SK-N-SH treated with all-trans-retinoic acid at 6 μM for 48 hours (cell line): ENCODE measurements around the gene PNN.
"Not testable (repeated sequence)": the region's sequence is repeated elsewhere in the genome, so short reads cannot be mapped to it uniquely, and the experiment has no call there.

Experiments
- ATAC-seq: fragments of 200-7000 bp; cut with Tn5 transposase; 3 replicates; pipeline ENCODE4 v1.9.1; 2020; ENCODE audit warnings: mild to moderate bottlenecking, moderate library complexity
- ARNTL ChIP-seq: fragments of 450-650 bp; formaldehyde crosslinking; IDR thresholded peaks from 2 replicates; pipeline ENCODE4 v1.5.0; 2020; ENCODE audit warnings: low read depth, mild to moderate bottlenecking, moderate library complexity, borderline replicate concordance
- BACH2 ChIP-seq: fragments of 250-450 bp; sonication (Bioruptor Pico); IDR thresholded peaks from 2 replicates; pipeline ENCODE4 v1.9.0; 2021; ENCODE audit warnings: mild to moderate bottlenecking, borderline replicate concordance
- CREB5 ChIP-seq: fragments of 250-450 bp; sonication (Bioruptor Pico); IDR thresholded peaks from 2 replicates; pipeline ENCODE4 v1.5.1; 2020; ENCODE audit warnings: low read depth, mild to moderate bottlenecking, moderate library complexity
- CSDC2 ChIP-seq: fragments of 250-450 bp; sonication (Bioruptor Pico); IDR thresholded peaks from 2 replicates; pipeline ENCODE4 v1.5.0; 2020; ENCODE audit warnings: mild to moderate bottlenecking, moderate library complexity
- ESRRG ChIP-seq: fragments of 250-450 bp; sonication (Bioruptor Pico); IDR thresholded peaks from 2 replicates; pipeline ENCODE4 v1.6.1; 2021; ENCODE audit warnings: mild to moderate bottlenecking
- GLIS3 ChIP-seq: fragments of 250-450 bp; sonication (Bioruptor Pico); IDR thresholded peaks from 2 replicates; pipeline ENCODE4 v1.5.0; 2020; ENCODE audit warnings: mild to moderate bottlenecking, moderate library complexity
- ISL1 ChIP-seq: fragments of 250-450 bp; sonication (Bioruptor Pico); IDR thresholded peaks from 2 replicates; pipeline ENCODE4 v2.1.2; 2022; ENCODE audit warnings: mild to moderate bottlenecking, moderate library complexity
- OSR1 ChIP-seq: fragments of 250-450 bp; sonication (Bioruptor Pico); IDR thresholded peaks from 2 replicates; pipeline ENCODE4 v1.8.0; 2022; ENCODE audit warnings: moderate library complexity, mild to moderate bottlenecking, inconsistent platforms
- PPARA ChIP-seq: fragments of 250-450 bp; sonication (Bioruptor Pico); IDR thresholded peaks from 2 replicates; pipeline ENCODE4 v1.5.0; 2020; ENCODE audit warnings: mild to moderate bottlenecking, borderline replicate concordance
- RARB ChIP-seq: fragments of 250-450 bp; sonication (Bioruptor Pico); IDR thresholded peaks from 2 replicates; pipeline ENCODE4 v1.8.0; 2021; ENCODE audit warnings: mild to moderate bottlenecking, moderate library complexity
- SNAI2 ChIP-seq: fragments of 250-450 bp; sonication (Bioruptor Pico); IDR thresholded peaks from 2 replicates; pipeline ENCODE4 v1.5.0; 2020; ENCODE audit warnings: mild to moderate bottlenecking, moderate library complexity
- TCF4 ChIP-seq: fragments of 250-450 bp; sonication (Bioruptor Pico); IDR thresholded peaks from 2 replicates; pipeline ENCODE4 v1.8.0; 2021; ENCODE audit warnings: mild to moderate bottlenecking, moderate library complexity, borderline replicate concordance
- TOX ChIP-seq: fragments of 250-450 bp; sonication (Bioruptor Pico); IDR thresholded peaks from 2 replicates; pipeline ENCODE4 v1.8.0; 2021; ENCODE audit warnings: mild to moderate bottlenecking, moderate library complexity, borderline replicate concordance
- ZC3H10 ChIP-seq: fragments of 250-450 bp; sonication (Bioruptor Pico); IDR thresholded peaks from 2 replicates; pipeline ENCODE4 v1.5.1; 2021; ENCODE audit warnings: mild to moderate bottlenecking, moderate library complexity
- ZFP3 ChIP-seq: fragments of 250-450 bp; sonication (Bioruptor Pico); IDR thresholded peaks from 2 replicates; pipeline ENCODE4 v1.5.0; 2020; ENCODE audit warnings: mild to moderate bottlenecking, moderate library complexity
- ZFP30 ChIP-seq: fragments of 450-650 bp; formaldehyde crosslinking; IDR thresholded peaks from 2 replicates; pipeline ENCODE4 v1.5.0; 2022; ENCODE audit warnings: mild to moderate bottlenecking, moderate library complexity
- ZNF565 ChIP-seq: fragments of 450-650 bp; formaldehyde crosslinking; conservative IDR thresholded peaks from 2 replicates; pipeline ENCODE4 v1.5.0; 2020; ENCODE audit warnings: low read depth, mild to moderate bottlenecking, moderate library complexity
- ZNF70 ChIP-seq: fragments of 450-650 bp; formaldehyde crosslinking; IDR thresholded peaks from 2 replicates; pipeline ENCODE4 v1.5.0; 2020; ENCODE audit warnings: mild to moderate bottlenecking, moderate library complexity
- ZNF8 ChIP-seq: fragments of 450-650 bp; formaldehyde crosslinking; IDR thresholded peaks from 2 replicates; pipeline ENCODE4 v1.5.0; 2020; ENCODE audit warnings: mild to moderate bottlenecking, moderate library complexity
- TF ChIP-seq, protein P1 (sequence below): fragments of 250-450 bp; sonication (Bioruptor Pico); IDR thresholded peaks from 2 replicates; pipeline ENCODE4 v1.5.1; 2021; ENCODE audit warnings: mild to moderate bottlenecking, moderate library complexity
- TF ChIP-seq, protein P2 (sequence below): fragments of 250-450 bp; sonication (Bioruptor Pico); IDR thresholded peaks from 2 replicates; pipeline ENCODE4 v1.5.0; 2020; ENCODE audit warnings: mild to moderate bottlenecking, moderate library complexity
- TF ChIP-seq, protein P3 (sequence below): fragments of 250-450 bp; sonication (Bioruptor Pico); IDR thresholded peaks from 2 replicates; pipeline ENCODE4 v1.8.0; 2020; ENCODE audit warnings: mild to moderate bottlenecking, moderate library complexity, borderline replicate concordance

Gene PNN

DNA sequence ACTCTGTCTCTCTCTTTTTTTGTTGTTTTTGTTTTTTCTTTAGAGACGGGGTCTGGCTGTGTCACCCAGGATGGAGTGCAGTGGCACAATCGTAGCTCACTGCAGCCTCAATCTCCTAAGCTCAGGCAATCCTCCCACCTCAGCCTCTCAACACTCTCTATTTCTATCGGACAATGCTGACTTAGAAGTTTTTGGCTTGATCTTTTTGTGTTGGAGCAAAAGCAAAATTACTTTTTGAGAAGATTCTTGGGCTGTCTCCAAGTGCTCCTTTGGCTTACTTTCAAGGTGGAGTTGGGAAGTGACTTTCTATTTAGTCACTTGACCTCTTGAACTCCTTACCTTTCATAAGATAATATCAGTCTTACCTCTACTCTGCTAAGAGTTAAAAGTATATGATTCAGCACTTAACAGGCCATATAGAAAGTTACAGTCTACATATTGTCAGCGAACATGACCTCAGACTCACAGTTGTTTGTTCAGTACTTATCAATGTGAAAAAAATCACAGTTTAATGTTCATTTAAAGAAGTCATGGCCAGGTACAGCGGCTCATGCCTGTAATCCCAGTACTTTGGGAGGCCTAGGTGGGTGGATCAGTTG, 43.2 kb downstream of the PNN start (continued):
- TF ChIP-seq PPARA (CRISPR knock-in tag) = no peak

- no peak for ATAC-seq
- no peak for TF ChIP-seq ZC3H10 (CRISPR knock-in tag)
- TF ChIP-seq ISL1 (CRISPR knock-in tag) = no peak
- no peak for TF ChIP-seq GLIS3
- TF ChIP-seq CSDC2 = no peak
These were observed 44.0 kb downstream of the PNN start for GRCh38 chr14:39219075-39219499.

- not testable (repeated sequence) for ATAC-seq
These were observed 45.4 kb downstream of the PNN start for GRCh38 chr14:39220473-39220872.

DNA sequence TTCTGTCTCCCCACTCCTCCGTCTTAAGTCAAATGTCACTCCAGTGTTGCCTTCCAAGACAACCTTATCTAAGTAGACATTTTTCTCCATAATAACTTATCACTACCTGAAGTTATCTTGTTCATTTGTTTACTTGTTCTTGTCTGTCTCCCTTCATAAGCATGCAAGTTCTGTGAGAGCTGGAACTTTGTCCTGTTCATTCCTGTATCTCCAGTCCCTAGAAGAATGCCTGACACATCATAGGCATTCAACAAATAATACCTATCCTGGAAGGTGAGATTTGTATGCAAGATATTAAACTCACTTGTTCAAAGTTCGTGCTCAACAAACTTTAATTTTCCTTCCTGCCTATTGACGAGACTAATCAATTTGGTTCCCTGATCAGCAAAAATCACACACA, 53.0 kb downstream of the PNN start:
- no peak for TF ChIP-seq TCF4 (CRISPR knock-in tag)
- no peak for ATAC-seq

DNA sequence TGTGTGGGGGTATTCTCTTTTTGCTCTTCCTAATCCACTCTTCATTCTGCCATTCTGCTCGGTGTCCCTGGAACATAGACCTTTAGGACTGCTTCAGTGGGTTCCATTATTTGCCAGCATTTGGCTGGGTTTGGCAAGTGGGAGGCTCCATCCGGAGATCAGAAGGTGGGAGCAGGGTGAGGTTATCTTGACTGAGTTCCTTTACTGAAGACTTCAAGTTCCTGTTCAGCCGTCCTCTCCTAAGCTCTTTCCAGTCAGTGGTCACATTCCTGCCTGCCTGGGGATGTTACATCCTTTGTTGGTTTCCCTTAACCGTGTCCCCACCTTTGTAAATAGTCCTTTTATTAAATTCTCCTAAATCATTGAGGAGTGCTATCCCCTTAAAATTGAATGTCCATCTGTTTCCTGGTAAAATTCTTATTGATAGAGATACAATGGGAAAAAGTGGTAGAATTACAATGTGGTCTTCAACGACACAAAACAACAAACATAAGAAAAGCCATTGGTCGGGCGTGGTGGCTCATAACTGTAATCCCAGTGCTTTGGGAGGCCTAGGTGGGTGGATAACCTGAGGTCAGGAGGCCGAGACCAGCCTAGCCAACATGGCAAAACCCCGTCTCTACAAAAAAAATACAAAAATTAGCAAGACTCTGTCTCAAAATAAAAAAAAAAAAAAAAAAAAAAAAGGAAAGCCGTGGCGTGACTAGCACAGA, 53.6 kb downstream of the PNN start:
- TF ChIP-seq ZFP3 (CRISPR knock-in tag) = no peak
- no peak for TF ChIP-seq ZFP30
- TF ChIP-seq, protein P1, sequence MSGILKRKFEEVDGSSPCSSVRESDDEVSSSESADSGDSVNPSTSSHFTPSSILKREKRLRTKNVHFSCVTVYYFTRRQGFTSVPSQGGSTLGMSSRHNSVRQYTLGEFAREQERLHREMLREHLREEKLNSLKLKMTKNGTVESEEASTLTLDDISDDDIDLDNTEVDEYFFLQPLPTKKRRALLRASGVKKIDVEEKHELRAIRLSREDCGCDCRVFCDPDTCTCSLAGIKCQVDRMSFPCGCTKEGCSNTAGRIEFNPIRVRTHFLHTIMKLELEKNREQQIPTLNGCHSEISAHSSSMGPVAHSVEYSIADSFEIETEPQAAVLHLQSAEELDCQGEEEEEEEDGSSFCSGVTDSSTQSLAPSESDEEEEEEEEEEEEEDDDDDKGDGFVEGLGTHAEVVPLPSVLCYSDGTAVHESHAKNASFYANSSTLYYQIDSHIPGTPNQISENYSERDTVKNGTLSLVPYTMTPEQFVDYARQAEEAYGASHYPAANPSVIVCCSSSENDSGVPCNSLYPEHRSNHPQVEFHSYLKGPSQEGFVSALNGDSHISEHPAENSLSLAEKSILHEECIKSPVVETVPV = no peak
- TF ChIP-seq ESRRG (CRISPR knock-in tag) = no peak
- no peak for TF ChIP-seq OSR1 (CRISPR knock-in tag)
- TF ChIP-seq ZNF70 (CRISPR knock-in tag) = no peak
- no peak for TF ChIP-seq SNAI2 (CRISPR knock-in tag)
- no peak for TF ChIP-seq ZNF565
- no peak for TF ChIP-seq TOX (CRISPR knock-in tag)
- TF ChIP-seq CSDC2 = no peak
- TF ChIP-seq BACH2 = no peak
- TF ChIP-seq PPARA (CRISPR knock-in tag) = no peak
- ATAC-seq = no peak

- TF ChIP-seq ISL1 (CRISPR knock-in tag) (no peak), ESRRG (CRISPR knock-in tag) (no peak), BACH2 (no peak), ZFP3 (CRISPR knock-in tag) (no peak), TOX (CRISPR knock-in tag) (no peak), SNAI2 (CRISPR knock-in tag) (no peak), PPARA (CRISPR knock-in tag) (no peak), TCF4 (CRISPR knock-in tag) (no peak), ZNF8 (CRISPR knock-in tag) (no peak), ZFP30 (no peak), OSR1 (CRISPR knock-in tag) (no peak), ZC3H10 (CRISPR knock-in tag) (no peak), ZNF70 (CRISPR knock-in tag) (no peak), CREB5 (no peak), RARB (CRISPR knock-in tag) (no peak), ARNTL (CRISPR knock-in tag) (no peak), GLIS3 (no peak)
- TF ChIP-seq, protein P2, sequence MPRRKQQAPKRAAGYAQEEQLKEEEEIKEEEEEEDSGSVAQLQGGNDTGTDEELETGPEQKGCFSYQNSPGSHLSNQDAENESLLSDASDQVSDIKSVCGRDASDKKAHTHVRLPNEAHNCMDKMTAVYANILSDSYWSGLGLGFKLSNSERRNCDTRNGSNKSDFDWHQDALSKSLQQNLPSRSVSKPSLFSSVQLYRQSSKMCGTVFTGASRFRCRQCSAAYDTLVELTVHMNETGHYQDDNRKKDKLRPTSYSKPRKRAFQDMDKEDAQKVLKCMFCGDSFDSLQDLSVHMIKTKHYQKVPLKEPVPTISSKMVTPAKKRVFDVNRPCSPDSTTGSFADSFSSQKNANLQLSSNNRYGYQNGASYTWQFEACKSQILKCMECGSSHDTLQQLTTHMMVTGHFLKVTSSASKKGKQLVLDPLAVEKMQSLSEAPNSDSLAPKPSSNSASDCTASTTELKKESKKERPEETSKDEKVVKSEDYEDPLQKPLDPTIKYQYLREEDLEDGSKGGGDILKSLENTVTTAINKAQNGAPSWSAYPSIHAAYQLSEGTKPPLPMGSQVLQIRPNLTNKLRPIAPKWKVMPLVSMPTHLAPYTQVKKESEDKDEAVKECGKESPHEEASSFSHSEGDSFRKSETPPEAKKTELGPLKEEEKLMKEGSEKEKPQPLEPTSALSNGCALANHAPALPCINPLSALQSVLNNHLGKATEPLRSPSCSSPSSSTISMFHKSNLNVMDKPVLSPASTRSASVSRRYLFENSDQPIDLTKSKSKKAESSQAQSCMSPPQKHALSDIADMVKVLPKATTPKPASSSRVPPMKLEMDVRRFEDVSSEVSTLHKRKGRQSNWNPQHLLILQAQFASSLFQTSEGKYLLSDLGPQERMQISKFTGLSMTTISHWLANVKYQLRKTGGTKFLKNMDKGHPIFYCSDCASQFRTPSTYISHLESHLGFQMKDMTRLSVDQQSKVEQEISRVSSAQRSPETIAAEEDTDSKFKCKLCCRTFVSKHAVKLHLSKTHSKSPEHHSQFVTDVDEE (CRISPR knock-in tag) = no peak
- TF ChIP-seq, protein P1 = no peak
- TF ChIP-seq, protein P3, sequence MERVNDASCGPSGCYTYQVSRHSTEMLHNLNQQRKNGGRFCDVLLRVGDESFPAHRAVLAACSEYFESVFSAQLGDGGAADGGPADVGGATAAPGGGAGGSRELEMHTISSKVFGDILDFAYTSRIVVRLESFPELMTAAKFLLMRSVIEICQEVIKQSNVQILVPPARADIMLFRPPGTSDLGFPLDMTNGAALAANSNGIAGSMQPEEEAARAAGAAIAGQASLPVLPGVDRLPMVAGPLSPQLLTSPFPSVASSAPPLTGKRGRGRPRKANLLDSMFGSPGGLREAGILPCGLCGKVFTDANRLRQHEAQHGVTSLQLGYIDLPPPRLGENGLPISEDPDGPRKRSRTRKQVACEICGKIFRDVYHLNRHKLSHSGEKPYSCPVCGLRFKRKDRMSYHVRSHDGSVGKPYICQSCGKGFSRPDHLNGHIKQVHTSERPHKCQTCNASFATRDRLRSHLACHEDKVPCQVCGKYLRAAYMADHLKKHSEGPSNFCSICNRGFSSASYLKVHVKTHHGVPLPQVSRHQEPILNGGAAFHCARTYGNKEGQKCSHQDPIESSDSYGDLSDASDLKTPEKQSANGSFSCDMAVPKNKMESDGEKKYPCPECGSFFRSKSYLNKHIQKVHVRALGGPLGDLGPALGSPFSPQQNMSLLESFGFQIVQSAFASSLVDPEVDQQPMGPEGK (CRISPR knock-in tag) = no peak
- no peak for ATAC-seq
These were observed 54.1 kb downstream of the PNN start for GRCh38 chr14:39229222-39229543.
